Fibroblast of the aortic adventitia (primary cell): ENCODE results near the gene VPREB1. TPM values are rescaled to one million over a fixed set of nuclear protein-coding genes. Genes with fewer than 3 reads are reported as not detected.
"Not testable (repeated sequence)": the region's sequence is repeated elsewhere in the genome, so short reads cannot be mapped to it uniquely, and the experiment has no call there.

Experiments
- DNase-seq: peaks from one replicate; pipeline ENCODE4 v3.0.0-alpha.2; 2010; ENCODE audit warnings: low read depth
- H3K4me3 ChIP-seq: 2 replicates; pipeline ENCODE4 v1.5.1; 2011; ENCODE audit warnings: low read depth, mild to moderate bottlenecking, control low read depth, low read length, moderate library complexity
- CTCF ChIP-seq: IDR thresholded peaks from 2 replicates; pipeline ENCODE4 v1.5.1; 2011; ENCODE audit warnings: mild to moderate bottlenecking, low read length, control low read depth, inconsistent platforms; ENCODE audit not compliant: insufficient read depth
- total RNA-seq: library from RNA; depleted of rRNA; stranded (reverse); fragments of >200 nt; gene quantifications from 2 replicates; pipeline ENCODE4 v1.2.3, GENCODE V29; 2012; ENCODE audit warnings: low replicate concordance

VPREB1 gene
- total RNA-seq, 1 donor, result not detected

- no peak for DNase-seq
- H3K4me3 ChIP-seq, result no peak overlapping the region
- TF ChIP-seq CTCF, result no peak
These were observed 28.7 kb upstream of the VPREB1 start for GRCh38 chr22:22215659-22216449.

- no peak for DNase-seq
- no peak for TF ChIP-seq CTCF
- H3K4me3 ChIP-seq, result no peak overlapping the region
These were observed 28.1 kb upstream of the VPREB1 start for GRCh38 chr22:22216450-22216959.

GRCh38 chr22:22218302-22218701 lies 26.3 kb upstream of the VPREB1 start:
- TF ChIP-seq CTCF, result no peak

DNA sequence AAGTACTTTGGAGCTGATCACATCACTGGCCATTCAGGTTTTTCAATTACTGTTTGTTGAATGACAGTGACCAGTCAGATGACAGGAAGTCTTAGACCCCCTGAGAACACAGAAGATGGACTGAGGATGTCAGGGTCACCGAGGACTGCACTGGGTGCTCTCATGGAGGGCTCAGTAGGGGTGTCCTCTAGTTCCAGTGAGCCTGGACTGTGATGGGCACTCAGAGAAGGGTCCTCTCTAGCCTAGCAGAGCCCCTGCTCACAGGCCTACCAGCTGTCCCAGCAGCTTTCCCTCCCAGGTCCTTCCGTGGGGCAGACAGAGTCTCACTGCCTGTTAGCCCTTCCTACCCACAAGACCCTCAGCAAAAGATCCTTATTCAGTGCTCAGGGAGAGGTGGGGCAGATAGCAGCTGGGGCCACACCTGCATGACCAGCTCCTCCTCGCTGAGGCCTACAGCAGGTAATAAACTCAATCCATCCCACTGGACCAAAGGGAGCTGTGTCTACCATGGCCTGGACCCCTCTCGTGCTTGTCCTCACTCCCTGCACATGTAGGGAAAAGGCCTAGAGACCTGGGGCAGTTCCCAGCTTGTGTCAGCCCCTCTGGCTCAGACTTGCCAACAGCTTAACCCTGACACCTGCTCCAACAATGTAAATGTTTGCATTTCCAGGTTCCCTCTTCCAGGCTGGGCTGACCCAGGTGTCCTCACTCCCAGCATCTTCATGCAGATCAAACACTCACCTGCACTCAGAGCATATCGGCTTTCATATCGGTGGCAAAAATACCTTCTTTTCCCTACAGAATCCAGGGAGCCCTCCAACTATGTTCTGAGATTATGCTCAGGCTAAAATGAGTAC lies 25.2 kb upstream of the VPREB1 start:
- no peak overlapping the region for H3K4me3 ChIP-seq
- DNase-seq, result no peak
- no peak for TF ChIP-seq CTCF

More at GRCh38 chr22:22218302-22218701, 26.3 kb upstream of the VPREB1 start:
- no peak for DNase-seq
- H3K4me3 ChIP-seq, result no peak overlapping the region

GRCh38 chr22:22221043-22221442 lies 23.5 kb upstream of the VPREB1 start:
- not testable (repeated sequence) for DNase-seq, H3K4me3 ChIP-seq

- DNase-seq, result peak; percentile 33
- no peak overlapping the region for H3K4me3 ChIP-seq
- no peak for TF ChIP-seq CTCF
These were observed 18.0 kb upstream of the VPREB1 start for GRCh38 chr22:22226448-22227187.
